ENCODE data around the gene FRG2C.
A peak's percentile ranks its signal among the peaks of the same experiment; 100 is the strongest.
"Not testable (repeated sequence)": the region's sequence is repeated elsewhere in the genome, so short reads cannot be mapped to it uniquely, and the experiment has no call there.

The FRG2C gene

DNA sequence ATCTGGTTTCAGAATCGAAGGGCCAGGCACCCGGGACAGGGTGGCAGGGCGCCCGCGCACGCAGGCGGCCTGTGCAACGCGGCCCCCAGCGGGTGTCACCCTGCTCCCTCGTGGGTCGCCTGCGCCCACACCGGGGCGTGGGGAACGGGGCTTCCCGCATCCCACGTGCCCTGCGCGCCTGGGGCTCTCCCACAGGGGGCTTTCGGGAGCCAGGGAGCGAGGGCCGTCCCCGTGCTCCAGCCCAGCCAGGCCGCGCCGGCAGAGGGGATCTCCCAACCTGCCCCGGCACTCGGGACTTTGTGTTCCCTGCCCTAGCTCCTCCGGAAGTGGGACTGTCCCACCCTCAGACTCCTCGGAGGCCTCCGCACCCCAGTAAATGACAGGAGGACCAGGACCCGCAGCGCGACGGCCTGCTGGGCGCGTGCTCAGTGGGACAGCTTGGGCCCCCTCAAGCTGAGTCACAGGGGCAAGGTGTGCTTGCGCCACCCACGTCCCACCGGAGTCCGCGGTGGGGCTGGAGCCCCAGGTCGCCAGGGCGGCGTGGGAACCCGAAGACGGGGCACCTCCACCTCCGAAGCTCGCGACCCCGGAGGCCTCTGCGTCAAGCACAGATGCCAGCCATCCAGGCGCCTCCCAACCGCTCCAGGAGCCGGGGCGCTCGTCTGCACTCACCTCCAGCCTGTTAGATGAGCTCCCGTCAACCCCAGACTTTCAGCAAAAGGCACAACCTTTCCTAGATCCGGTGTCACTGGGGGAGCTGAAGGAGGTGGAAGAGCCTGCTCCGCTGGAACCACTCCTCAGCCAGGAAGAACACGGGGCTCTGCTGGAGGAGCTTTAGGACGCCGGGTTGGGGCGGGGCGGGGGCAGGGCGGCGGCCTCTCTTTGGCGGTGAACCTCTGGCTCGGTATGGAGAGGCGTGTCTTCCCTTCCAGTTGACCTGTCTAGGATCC, 5.5 kb downstream of the FRG2C start:
- peak in 1 of 2 donors; percentile 4 for DNase-seq (ENCODE audit: low read depth in 2 of 2)

DNA sequence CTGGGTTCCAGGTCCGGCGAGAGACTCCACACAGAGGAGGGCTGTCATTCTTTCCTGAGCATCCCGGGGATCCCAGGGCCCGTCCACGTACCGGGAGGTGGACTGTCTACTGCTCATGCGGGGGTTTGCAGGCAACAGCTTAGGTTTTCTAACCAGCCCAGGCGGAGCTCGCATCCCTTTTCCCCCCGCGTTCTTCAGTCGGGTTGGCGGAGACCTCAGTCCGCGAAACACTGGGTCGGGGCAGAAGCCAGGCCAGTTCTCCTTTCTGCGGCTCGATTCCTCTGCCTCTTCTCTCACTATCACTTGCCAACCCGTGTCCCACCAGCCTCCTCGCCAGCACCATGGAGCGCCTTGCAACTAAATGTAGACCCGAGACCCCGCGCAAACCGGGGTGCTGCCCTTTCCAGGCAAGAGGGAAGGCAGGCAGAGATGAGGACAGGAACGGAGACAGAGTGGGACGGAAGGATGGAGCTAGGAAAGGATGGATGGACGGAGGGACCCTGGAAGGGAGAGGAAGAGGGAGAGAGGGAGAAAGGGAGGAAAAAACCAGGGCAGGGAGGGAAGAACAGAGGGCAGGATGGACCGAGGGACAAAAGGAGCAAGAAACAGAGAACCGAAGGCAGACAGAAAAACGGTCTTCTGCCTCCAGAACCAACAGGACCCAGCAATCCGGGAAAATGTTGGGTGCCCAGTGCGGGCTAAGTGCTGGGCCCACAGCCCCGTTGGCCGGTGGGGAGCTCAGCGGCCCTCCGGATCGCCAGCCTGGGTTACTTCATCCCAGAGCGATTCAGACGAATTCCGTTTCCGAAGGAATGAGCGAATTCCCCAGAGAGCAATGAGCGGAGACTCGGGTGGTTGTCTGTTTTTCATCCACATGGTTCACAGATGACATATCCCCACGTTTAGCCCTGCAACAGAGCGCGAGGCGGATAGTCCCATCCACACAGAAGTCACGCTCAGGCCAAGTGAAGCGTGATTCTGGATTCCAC, 6.5 kb downstream of the FRG2C start:
- DNase-seq (ENCODE audit: low read depth in 2 of 2) = not testable (repeated sequence)

DNA sequence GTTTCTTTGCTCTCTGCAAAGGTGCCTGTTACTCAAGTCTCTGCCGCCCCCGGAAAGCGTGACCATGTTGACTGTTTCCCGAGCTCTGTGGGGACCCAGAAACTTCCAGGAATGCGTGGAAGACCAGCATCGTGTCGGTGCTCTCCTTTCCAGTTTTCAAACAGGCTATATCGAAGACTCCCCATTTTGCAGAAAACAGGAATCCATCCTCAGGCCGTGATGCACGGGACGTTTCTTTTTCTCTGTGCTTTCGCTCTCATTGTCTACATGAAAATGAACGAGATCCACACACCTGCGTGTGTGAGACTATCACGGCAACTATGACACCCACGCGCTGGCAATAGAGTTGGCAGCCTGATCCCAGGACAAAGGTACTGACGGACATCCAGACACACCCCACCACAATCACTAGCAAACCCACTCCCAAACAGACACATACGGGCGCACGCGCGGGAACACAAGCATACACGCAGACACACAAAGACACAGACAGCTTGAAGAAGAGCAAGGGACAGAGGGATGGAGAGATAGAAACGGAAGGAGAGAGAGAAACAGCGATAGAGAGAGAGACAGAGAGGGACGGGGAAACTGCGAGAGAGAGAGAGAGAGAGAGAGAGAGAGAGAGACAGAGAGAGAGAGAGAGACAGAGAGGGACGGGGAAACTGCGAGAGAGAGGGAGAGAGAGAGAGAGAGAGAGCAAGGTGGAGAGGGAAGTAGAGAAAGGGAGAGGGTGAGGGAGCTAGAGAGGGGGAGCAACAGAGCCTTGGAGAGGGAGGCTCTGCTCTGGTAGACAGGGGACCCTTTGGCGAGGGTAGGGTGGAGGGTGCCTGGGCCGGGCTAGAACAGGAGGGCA, 7.4 kb downstream of the FRG2C start:
- not testable (repeated sequence) for DNase-seq (ENCODE audit: low read depth in 2 of 2)

DNA sequence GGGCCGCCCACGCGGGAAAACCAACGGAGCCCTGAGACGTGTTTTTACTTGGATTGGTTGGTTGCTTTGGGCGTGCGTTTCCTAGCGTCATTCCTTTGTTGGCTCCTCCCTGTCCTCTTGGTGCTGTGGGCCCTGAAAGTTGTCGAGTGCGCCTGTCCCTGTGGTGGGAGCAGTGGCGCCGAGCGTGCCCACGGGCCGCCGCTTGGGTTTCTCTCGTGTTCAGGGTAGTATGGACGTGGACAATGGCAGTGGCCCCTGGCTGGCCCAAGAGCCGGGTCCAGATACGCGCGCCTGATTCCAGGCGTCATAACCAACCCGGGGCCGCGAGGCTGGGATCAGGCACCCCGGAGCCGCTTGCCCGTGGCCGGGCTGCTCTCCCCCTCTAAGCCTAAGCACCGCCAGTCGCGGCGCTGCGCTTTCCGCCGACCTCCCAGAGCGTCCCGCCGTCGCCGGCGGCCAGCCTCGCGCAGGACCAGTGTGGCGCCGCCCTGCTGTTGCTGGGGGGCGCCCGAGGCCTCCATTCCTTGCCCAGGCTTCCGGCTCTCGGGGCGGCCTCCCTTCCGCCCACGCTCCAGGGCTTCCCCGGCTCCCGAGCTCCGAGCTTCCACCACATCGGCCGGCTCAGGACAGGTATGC, 8.1 kb downstream of the FRG2C start:
- not testable (repeated sequence) for DNase-seq (ENCODE audit: low read depth in 2 of 2)

DNA sequence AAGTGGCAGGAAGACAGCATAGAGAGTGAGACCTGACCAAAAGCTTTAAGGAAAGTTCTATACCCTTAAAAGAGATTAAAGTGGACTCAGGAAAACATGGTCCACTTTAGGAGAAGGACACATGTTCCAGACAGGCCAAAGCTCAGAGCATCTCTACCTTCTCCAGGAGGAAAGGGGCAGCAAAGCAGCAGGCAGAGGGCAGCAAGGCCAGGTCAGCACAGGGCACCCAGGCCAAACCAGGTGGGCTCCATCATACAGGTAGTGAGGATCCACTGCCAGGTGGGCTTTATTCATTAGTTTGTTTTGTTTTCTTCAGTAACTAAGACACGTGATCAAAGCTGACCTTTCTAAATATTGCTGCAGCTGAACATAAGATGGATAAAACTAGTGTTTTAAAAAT, 19.8 kb downstream of the FRG2C start:
- DNase-seq (ENCODE audit: low read depth in 2 of 2) = not testable (repeated sequence)

DNA sequence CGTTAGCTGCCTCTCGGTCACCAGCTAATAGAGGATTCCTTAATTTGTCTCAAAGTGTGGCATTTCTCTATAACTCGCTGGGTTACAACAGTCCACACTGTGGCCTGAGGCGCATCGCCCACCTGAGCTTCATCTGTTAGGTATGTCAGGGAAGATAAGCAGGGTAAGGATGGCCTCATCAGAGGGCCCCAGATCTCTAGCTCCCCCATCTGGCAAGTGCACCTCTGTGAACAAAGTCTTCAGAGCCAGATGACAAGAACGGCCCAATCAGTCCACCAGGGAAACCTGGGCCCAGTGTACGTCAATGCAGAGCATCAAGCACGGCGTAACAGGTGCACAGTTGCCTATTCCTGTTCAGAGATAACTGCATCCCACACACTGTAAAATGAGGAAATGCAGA, 23.2 kb downstream of the FRG2C start:
- no peak for DNase-seq (ENCODE audit: low read depth in 2 of 2)

DNA sequence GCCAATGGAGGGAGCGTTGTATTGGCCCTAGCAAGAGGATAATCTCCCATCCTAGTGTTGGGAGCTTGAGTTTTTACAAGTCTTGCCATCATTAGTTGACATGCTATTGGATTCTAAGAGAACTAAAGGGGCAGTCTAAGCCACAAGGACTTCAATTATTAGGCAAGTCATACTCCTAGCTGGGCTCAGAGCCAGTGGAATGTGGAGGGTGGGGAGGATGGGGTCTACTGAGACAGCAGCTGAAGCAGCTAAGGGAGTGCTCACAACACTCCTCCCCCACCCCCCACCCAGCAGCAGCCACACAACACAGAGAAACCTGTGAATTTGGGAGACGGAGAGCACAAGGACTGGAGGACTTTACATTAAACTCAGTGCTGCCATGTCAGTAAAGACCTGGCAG, 27.9 kb downstream of the FRG2C start:
- no peak for DNase-seq (ENCODE audit: low read depth in 2 of 2)
